Measurements from ENCODE around the gene RNU6-1.

The RNU6-1 gene

DNA sequence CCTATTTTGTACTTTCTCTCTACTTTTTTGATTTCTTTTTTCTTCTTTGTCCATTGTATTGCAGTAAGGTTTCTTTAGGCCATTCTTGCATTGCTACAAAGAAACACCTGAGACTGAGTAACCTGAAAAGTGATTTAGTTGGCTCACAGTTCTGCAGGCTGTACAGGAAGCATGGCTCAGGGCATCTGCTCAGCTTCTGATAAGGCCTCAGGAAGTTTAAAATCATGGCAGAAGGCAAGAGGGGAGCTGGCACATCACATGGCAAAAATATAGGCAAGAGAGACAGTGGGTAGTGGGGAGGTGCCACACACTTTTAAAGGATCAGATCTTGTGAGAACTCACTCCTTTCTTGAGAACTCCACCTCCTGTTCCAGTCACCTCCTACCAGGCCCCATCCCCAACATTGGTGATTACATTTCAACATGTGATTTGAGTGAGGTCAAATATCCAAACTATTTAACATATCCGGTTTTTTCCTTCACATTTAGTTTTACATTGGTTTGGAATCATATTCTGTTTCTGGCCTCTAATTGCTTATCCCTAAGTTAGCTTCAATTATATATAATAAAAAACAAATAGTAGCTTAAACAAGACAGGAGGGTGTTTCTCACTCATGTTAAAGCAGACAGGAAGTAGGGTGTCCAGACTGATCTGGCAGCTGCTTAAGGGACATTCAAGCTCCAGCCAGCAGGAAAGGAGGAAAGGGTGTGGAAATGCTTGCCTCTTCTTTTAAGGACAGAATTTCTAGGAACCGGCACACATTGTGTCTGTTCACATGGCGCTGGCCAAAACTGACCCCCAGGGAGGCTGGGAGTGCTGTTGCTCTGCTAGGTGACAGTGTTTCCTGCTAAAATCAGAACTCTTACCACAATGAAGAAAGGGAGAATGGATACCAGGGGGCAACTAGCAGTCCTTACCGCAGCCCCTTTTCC is 43.4 kb downstream of the RNU6-1 start:
- no peak for DNase-seq

DNA sequence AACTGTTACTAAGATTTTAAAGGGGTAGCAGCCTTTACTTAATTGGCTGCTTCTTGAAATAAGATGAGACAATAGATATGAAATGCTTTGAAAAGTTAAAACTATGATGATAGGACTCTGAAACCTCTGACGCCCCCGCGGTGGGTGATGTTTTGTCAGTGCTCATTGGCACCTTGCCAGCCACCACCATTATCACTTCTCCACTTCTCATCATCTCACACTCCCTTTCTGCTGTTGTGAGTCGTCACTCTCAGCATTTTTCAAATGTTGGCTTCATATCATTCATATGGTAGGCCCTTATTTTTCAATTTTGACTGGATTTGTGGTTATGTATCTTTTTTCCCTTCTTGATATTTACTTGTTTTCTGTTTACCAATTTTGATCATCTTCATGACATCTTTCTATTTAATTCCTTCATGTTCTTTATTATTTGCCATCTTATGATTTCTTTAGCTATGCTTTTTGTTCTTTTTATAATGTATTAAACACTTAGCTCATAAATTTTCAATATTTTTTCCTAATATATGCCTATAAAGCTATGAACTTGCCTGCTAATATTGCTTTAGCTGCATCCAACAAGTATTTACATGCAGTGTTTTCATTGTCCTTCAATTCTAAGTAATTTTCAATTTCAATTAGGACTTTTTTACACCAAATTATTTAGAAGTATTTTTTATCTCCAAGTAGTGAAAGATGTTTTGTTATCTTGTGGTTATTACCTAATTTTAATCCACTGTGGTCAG is 44.8 kb downstream of the RNU6-1 start:
- DNase-seq = no peak

DNA sequence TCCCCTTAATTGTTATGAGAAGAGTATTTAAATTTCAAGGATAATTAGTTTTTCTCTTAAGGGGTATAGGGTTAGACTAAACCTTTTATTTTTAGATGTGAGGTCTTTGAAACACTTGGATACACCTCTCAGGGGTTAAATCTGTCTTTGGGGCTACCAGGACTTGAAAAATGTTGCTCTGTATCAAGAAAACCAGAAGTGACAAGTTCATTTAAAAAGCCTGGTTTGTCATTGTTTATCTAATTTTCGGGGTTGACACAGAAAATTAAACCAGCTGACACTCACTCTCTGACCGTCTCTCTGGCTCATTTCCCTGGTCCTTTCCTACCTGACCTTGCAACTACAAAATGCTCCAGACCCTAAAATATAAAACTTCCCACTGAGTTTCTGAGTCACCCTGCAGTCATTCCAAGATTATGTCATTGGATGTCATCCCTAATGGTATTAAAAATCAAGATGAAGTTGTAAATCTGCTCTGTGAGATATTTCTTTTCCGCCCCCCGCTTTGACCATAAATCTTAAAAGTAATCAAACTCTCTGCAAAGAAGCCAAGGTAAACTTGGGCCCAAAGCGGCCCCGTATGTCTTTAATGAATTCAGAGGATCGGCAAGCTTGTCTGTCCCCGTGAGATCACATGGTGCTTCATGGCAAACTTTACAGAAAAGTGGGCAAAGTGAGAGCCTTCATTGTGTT is 47.4 kb downstream of the RNU6-1 start:
- DNase-seq = no peak

DNA sequence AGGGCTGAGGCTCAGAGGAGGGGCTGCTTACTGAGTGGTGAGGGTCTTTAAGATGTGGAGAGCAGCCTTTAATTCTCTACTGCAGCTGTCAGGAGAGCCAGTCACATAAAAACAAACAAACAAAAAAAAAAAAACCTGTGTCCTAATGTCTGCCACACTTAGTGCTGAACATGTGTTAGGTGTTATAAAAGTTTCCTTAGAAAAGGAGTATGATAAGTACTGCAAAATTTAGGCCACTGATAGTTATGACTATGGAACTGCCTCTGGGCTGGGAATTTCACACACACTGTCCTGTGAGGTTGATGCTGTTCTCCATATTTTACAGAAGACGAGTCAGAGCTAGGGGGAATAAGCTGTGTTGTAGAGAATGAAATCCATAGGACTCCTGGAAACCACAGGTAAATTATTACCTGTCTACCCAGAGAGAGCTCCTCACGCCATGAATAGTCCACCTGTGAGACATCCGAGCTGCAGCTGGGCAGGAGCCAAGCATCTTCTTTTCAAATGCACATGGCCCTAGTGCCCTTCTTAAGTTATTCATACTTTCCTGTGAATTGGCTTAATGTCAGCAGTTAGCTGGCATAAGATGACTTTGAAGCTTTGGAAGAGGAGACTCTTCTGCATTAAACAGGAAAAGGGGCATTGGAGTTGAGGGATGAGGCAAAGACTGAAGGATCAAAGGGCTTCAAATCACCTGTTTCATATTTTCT is 49.1 kb downstream of the RNU6-1 start:
- no peak for DNase-seq
